GM19239 (cell line): ENCODE data around the gene FAM170B.

Source experiments
- DNase-seq: peaks from one replicate; pipeline ENCODE4 v3.0.0; 2011; ENCODE audit warnings: low spot score; ENCODE audit not compliant: insufficient read length
- FAIRE-seq: peaks from 2 replicates; lab custom pipeline; 2011; peaks lifted over from hg19 to GRCh38; lab: Jason Lieb, UNC

The FAM170B gene

GRCh38 chr10:49153971-49154370 lies 20.1 kb upstream of the FAM170B start:
- FAIRE-seq, result no peak
- no peak for DNase-seq

- FAIRE-seq (no peak), DNase-seq (no peak)
These were observed 19.3 kb upstream of the FAM170B start for GRCh38 chr10:49153115-49153514.

GRCh38 chr10:49152663-49153062 lies 18.8 kb upstream of the FAM170B start:
- DNase-seq, result no peak
- FAIRE-seq, result no peak

GRCh38 chr10:49152037-49152436 lies 18.2 kb upstream of the FAM170B start:
- FAIRE-seq, result no peak

GRCh38 chr10:49151481-49151880 lies 17.7 kb upstream of the FAM170B start:
- DNase-seq (no peak), FAIRE-seq (no peak)

More at GRCh38 chr10:49152037-49152436, 18.2 kb upstream of the FAM170B start:
- no peak for DNase-seq

- DNase-seq (no peak), FAIRE-seq (peak; percentile 51)
These were observed 17.2 kb upstream of the FAM170B start for GRCh38 chr10:49151025-49151445.

- FAIRE-seq, result no peak
- no peak for DNase-seq
These were observed 16.6 kb upstream of the FAM170B start for GRCh38 chr10:49150426-49150825.

- DNase-seq (no peak), FAIRE-seq (no peak)
These were observed 16.1 kb upstream of the FAM170B start for GRCh38 chr10:49149881-49150280.

GRCh38 chr10:49144058-49144720 lies 10.4 kb upstream of the FAM170B start:
- DNase-seq, result no peak
- no peak for FAIRE-seq

GRCh38 chr10:49143249-49143648 lies 9.4 kb upstream of the FAM170B start:
- FAIRE-seq, result no peak
- no peak for DNase-seq

- FAIRE-seq (no peak), DNase-seq (no peak)
These were observed 7.9 kb upstream of the FAM170B start for GRCh38 chr10:49141541-49142332.

- no peak for FAIRE-seq
- no peak for DNase-seq
These were observed 6.7 kb upstream of the FAM170B start for GRCh38 chr10:49140304-49141177.

GRCh38 chr10:49139846-49140195 lies 6.0 kb upstream of the FAM170B start:
- DNase-seq (no peak), FAIRE-seq (no peak)

GRCh38 chr10:49139028-49139845 lies 5.4 kb upstream of the FAM170B start:
- FAIRE-seq (no peak), DNase-seq (no peak)

GRCh38 chr10:49138361-49138891 lies 4.6 kb upstream of the FAM170B start:
- DNase-seq (no peak), FAIRE-seq (no peak)

- FAIRE-seq (no peak), DNase-seq (no peak)
These were observed 2.7 kb upstream of the FAM170B start for GRCh38 chr10:49136525-49136924.

- FAIRE-seq (peak; percentile 80), DNase-seq (no peak)
These were observed 1.9 kb upstream of the FAM170B start for GRCh38 chr10:49135575-49136313.

- FAIRE-seq (peak; percentile 21), DNase-seq (no peak)
These were observed 506 bp upstream of the FAM170B start for GRCh38 chr10:49134327-49134726.

- DNase-seq (no peak), FAIRE-seq (no peak)
These were observed 1.5 kb downstream of the FAM170B start for GRCh38 chr10:49132362-49132737.
